ENCODE data around the gene MAL. TPM values are rescaled to one million over a fixed set of nuclear protein-coding genes. Genes with fewer than 3 reads are reported as not detected.
"Not testable (repeated sequence)": the region's sequence is repeated elsewhere in the genome, so short reads cannot be mapped to it uniquely, and the experiment has no call there.

Gene MAL
- polyA plus RNA-seq, 1 of the 3 experiments (the other 2 are of a cell fraction): not detected

GRCh38 chr2:95091885-95092555 is 66.5 kb downstream of the MAL start:
- POLR2A ChIA-PET: no interaction called here
- Histone ChIP-seq H3K27me3 (ENCODE audit: insufficient read depth) (no peaks in the 10 kb centered on the region), H3K9ac (no peak overlapping the region), H3K79me2 (ENCODE audit: insufficient read depth) (peaks cover 22% of the 10 kb centered on the region; the same call in 1 of the 2 replicates), H3K4me3 (ENCODE audit: low read depth in 2 of 2, low read length in 1 of 2) (no peak overlapping the region), H3K27ac (ENCODE audit: low read depth in 2 of 2, low read length in 1 of 2) (no peak overlapping the region), H4K20me1 (ENCODE audit: insufficient read depth) (no peaks in the 10 kb centered on the region), H3K36me3 (replicated peaks in 1 of 2; ENCODE audit: control insufficient read depth in 1 of 2, insufficient read depth in 2 of 2, low read length in 1 of 2) (peaks cover 16 to 38% of the 10 kb centered on the region in 2 experiments), H3K9me3 (no peaks in the 10 kb centered on the region), H3K9me2 (no peaks in the 10 kb centered on the region), H3K4me2 (no peak overlapping the region), H3F3A (replicated peaks; ENCODE audit: insufficient read depth) (no peaks in the 10 kb centered on the region), H3K4me1 (ENCODE audit: control insufficient read depth in 1 of 2, insufficient read depth in 2 of 2, low read depth in 1 of 2, low read length in 1 of 2) (no peaks in the 10 kb centered on the region), H2AFZ (ENCODE audit: low read depth) (no peak overlapping the region)
- 98% methylated on average over 6 of the region's 6 CpGs for WGBS (ENCODE audit: low lambda C conversion rate)
- CTCF ChIA-PET: interaction anchor here (1.6 to 4.6 kb wide), 2 partner anchors 13 to 15 kb away, joined by 5 to 20 read pairs; no protein-coding TSS in a partner anchor
- DNase-seq: no peak
- TF ChIP-seq EZH2phosphoT487 (IDR thresholded peaks at IDR 0.05; ENCODE audit: borderline replicate concordance, low read depth) (no peak), FOXJ3 (CRISPR knock-in tag; IDR thresholded peaks at IDR 0.05) (no peak), TAF1 (IDR thresholded peaks at IDR 0.05; ENCODE audit: borderline replicate concordance, low read depth, low read length) (no peak), EP300 (IDR thresholded peaks at IDR 0.05; ENCODE audit: borderline replicate concordance in 1 of 2, low read depth in 1 of 2, low read length in 1 of 2) (no peak), YY1 (IDR thresholded peaks at IDR 0.05; ENCODE audit: low read depth) (no peak), RXRA (IDR thresholded peaks at IDR 0.05; ENCODE audit: borderline replicate concordance, low read depth) (no peak), SIN3A (IDR thresholded peaks at IDR 0.05; ENCODE audit: borderline replicate concordance, low read depth, low read length) (no peak), GATA2 (CRISPR knock-in tag; IDR thresholded peaks at IDR 0.05) (no peak), PBX3 (IDR thresholded peaks at IDR 0.05) (no peak), CTCF (IDR thresholded peaks at IDR 0.05) (no peak)

- POLR2A ChIA-PET: not testable (repeated sequence)
Measured at GRCh38 chr2:95098273-95098672, 72.8 kb downstream of the MAL start.

More at GRCh38 chr2:95098273-95098672, 72.8 kb downstream of the MAL start:
- H3F3A ChIP-seq (replicated peaks; ENCODE audit: insufficient read depth); H2AFZ ChIP-seq (ENCODE audit: low read depth); H3K4me3 ChIP-seq (ENCODE audit: low read depth in 2 of 2, low read length in 1 of 2); H3K4me2 ChIP-seq; DNase-seq; H3K27me3 ChIP-seq (ENCODE audit: insufficient read depth); H3K4me1 ChIP-seq (ENCODE audit: control insufficient read depth in 1 of 2, insufficient read depth in 2 of 2, low read depth in 1 of 2, low read length in 1 of 2); H3K27ac ChIP-seq (ENCODE audit: low read depth in 2 of 2, low read length in 1 of 2); H3K9ac ChIP-seq; H3K9me2 ChIP-seq; H4K20me1 ChIP-seq (ENCODE audit: insufficient read depth); H3K9me3 ChIP-seq: not testable (repeated sequence)
- WGBS (ENCODE audit: low lambda C conversion rate): over 99% methylated on average over 5 of the region's 5 CpGs
- CTCF ChIA-PET: interaction anchor here (0.9 kb wide), 1 partner anchor 22 kb away, joined by 3 read pairs; no protein-coding TSS in a partner anchor
- Histone ChIP-seq H3K79me2 (ENCODE audit: insufficient read depth) (peaks cover 29% of the 10 kb centered on the region; the same call in 1 of the 2 replicates), H3K36me3 (replicated peaks in 1 of 2; ENCODE audit: control insufficient read depth in 1 of 2, insufficient read depth in 2 of 2, low read length in 1 of 2) (peaks cover 24 to 53% of the 10 kb centered on the region in 2 experiments)

All from SK-N-SH (cell line).